Panc1 (cell line): ENCODE results near the gene BAZ2B.

ENCODE experiments used
- POLR2AphosphoS5 ChIP-seq: IDR thresholded peaks from 2 replicates; pipeline ENCODE4 v1.6.1; 2012; ENCODE audit warnings: mild to moderate bottlenecking, low read depth, low read length, moderate library complexity
- SIN3A ChIP-seq: IDR thresholded peaks from 2 replicates; pipeline ENCODE4 v1.6.1; 2012; ENCODE audit warnings: low read depth, mild to moderate bottlenecking, low read length, moderate library complexity, borderline replicate concordance; ENCODE audit not compliant: insufficient read depth
- TCF7L2 ChIP-seq: IDR thresholded peaks from 2 replicates; pipeline ENCODE4 v1.6.1; 2011; ENCODE audit warnings: mild to moderate bottlenecking, low read depth, low read length, inconsistent platforms
- TF ChIP-seq, protein P1 (sequence below): fragments of 450-650 bp; IDR thresholded peaks from 2 replicates; pipeline ENCODE4 v1.5.1; 2017; ENCODE audit warnings: mild to moderate bottlenecking
- TF ChIP-seq, protein P2 (sequence below), 2 experiments: IDR thresholded peaks; 2 replicates each; pipeline ENCODE4 v1.6.1; 2011 to 2012; ENCODE audit warnings: low read depth in 2 of 2, control low read depth in 1 of 2, low read length in 1 of 2, mild to moderate bottlenecking in 1 of 2, moderate library complexity in 1 of 2; ENCODE audit not compliant: insufficient read depth in 1 of 2

DNA sequence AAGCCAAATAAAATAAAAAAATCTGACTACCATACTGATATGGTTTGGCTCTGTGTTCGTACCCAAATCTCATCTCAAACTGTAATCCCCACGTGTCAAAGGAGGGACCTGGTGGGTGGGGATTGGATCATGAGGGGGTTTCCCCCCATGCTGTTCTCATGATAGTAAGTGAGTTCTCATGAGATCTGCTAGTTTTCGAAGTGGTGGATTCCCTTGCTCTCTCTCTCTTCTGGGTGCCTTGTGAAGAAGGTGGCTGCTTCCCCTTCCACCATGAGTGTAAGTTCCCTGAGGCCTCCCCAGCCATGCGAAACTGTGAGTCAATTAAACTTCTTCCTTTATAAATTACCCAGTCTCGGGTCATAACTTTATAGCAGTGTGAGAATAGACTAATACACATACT, 206.1 kb downstream of the BAZ2B start:
- TF ChIP-seq, protein P1, sequence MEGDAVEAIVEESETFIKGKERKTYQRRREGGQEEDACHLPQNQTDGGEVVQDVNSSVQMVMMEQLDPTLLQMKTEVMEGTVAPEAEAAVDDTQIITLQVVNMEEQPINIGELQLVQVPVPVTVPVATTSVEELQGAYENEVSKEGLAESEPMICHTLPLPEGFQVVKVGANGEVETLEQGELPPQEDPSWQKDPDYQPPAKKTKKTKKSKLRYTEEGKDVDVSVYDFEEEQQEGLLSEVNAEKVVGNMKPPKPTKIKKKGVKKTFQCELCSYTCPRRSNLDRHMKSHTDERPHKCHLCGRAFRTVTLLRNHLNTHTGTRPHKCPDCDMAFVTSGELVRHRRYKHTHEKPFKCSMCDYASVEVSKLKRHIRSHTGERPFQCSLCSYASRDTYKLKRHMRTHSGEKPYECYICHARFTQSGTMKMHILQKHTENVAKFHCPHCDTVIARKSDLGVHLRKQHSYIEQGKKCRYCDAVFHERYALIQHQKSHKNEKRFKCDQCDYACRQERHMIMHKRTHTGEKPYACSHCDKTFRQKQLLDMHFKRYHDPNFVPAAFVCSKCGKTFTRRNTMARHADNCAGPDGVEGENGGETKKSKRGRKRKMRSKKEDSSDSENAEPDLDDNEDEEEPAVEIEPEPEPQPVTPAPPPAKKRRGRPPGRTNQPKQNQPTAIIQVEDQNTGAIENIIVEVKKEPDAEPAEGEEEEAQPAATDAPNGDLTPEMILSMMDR = no peak
- TF ChIP-seq POLR2AphosphoS5 (no peak), SIN3A (no peak), TCF7L2 (no peak)
- TF ChIP-seq, protein P2, sequence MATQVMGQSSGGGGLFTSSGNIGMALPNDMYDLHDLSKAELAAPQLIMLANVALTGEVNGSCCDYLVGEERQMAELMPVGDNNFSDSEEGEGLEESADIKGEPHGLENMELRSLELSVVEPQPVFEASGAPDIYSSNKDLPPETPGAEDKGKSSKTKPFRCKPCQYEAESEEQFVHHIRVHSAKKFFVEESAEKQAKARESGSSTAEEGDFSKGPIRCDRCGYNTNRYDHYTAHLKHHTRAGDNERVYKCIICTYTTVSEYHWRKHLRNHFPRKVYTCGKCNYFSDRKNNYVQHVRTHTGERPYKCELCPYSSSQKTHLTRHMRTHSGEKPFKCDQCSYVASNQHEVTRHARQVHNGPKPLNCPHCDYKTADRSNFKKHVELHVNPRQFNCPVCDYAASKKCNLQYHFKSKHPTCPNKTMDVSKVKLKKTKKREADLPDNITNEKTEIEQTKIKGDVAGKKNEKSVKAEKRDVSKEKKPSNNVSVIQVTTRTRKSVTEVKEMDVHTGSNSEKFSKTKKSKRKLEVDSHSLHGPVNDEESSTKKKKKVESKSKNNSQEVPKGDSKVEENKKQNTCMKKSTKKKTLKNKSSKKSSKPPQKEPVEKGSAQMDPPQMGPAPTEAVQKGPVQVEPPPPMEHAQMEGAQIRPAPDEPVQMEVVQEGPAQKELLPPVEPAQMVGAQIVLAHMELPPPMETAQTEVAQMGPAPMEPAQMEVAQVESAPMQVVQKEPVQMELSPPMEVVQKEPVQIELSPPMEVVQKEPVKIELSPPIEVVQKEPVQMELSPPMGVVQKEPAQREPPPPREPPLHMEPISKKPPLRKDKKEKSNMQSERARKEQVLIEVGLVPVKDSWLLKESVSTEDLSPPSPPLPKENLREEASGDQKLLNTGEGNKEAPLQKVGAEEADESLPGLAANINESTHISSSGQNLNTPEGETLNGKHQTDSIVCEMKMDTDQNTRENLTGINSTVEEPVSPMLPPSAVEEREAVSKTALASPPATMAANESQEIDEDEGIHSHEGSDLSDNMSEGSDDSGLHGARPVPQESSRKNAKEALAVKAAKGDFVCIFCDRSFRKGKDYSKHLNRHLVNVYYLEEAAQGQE (IDR thresholded peaks at IDR 0.05; ENCODE audit: insufficient read depth in 1 of 2, low read depth in 2 of 2, low read length in 1 of 2) = no peak
